Activated gamma-delta T cell treated with anti-CD3 and anti-CD28 coated beads, Interleukin-2, amount 50 U/mL, for 16 hours (primary cell): ENCODE data around the gene XAGE3.
"Not testable (repeated sequence)": the region's sequence is repeated elsewhere in the genome, so short reads cannot be mapped to it uniquely, and the experiment has no call there.

Source experiments
- DNase-seq: peaks from one replicate; pipeline ENCODE4 v3.0.0-alpha.2; 2020; ENCODE audit warnings: low read depth

XAGE3 gene

GRCh38 chrX:52867610-52868348, at the start of gene XAGE3:
Gene XAGE3 (minus strand): TSS chrX:52868083. CDS start chrX:52867133, 950 bp downstream.
- DNase-seq = no peak

- DNase-seq = not testable (repeated sequence)
Observed at GRCh38 chrX:52914704-52915103, 46.8 kb upstream of the XAGE3 start.

- not testable (repeated sequence) for DNase-seq
Observed at GRCh38 chrX:52913681-52914080, 45.8 kb upstream of the XAGE3 start.

- DNase-seq = not testable (repeated sequence)
Observed at GRCh38 chrX:52909313-52909969, 41.6 kb upstream of the XAGE3 start.

GRCh38 chrX:52907900-52908299, 40.0 kb upstream of the XAGE3 start:
- not testable (repeated sequence) for DNase-seq

- DNase-seq = not testable (repeated sequence)
Observed at GRCh38 chrX:52907137-52907536, 39.3 kb upstream of the XAGE3 start.

GRCh38 chrX:52906072-52906471, 38.2 kb upstream of the XAGE3 start:
- DNase-seq = not testable (repeated sequence)

- DNase-seq = not testable (repeated sequence)
Observed at GRCh38 chrX:52905531-52905930, 37.6 kb upstream of the XAGE3 start.

GRCh38 chrX:52896855-52897709, 29.2 kb upstream of the XAGE3 start, which contains the start of gene FAM156B:
Gene FAM156B (plus strand): TSS chrX:52897330. CDS start chrX:52907226, 9,896 bp downstream.
- DNase-seq = not testable (repeated sequence)

- not testable (repeated sequence) for DNase-seq
Observed at GRCh38 chrX:52896438-52896837, 28.6 kb upstream of the XAGE3 start.

- not testable (repeated sequence) for DNase-seq
Observed at GRCh38 chrX:52888090-52888489, 20.2 kb upstream of the XAGE3 start.

- DNase-seq = not testable (repeated sequence)
Observed at GRCh38 chrX:52887459-52887858, 19.6 kb upstream of the XAGE3 start.

- not testable (repeated sequence) for DNase-seq
Observed at GRCh38 chrX:52876386-52876785, 8.5 kb upstream of the XAGE3 start.

- not testable (repeated sequence) for DNase-seq
Observed at GRCh38 chrX:52875436-52875835, 7.6 kb upstream of the XAGE3 start.

- no peak for DNase-seq
Observed at GRCh38 chrX:52874661-52875060, 6.8 kb upstream of the XAGE3 start.

GRCh38 chrX:52873825-52874224, 5.9 kb upstream of the XAGE3 start:
- not testable (repeated sequence) for DNase-seq

GRCh38 chrX:52870046-52870445, 2.2 kb upstream of the XAGE3 start:
- no peak for DNase-seq

GRCh38 chrX:52865343-52865998, 2.4 kb downstream of the XAGE3 start:
- DNase-seq = no peak

GRCh38 chrX:52856991-52857525, 10.8 kb downstream of the XAGE3 start:
- DNase-seq = not testable (repeated sequence)

- no peak for DNase-seq
Observed at GRCh38 chrX:52852110-52852860, 15.6 kb downstream of the XAGE3 start.

- not testable (repeated sequence) for DNase-seq
Observed at GRCh38 chrX:52843619-52844018, 24.3 kb downstream of the XAGE3 start.
